DOHH2 (cell line): Measurements from ENCODE around the gene XRCC2.

ENCODE experiments used
- H3F3A ChIP-seq: fragments of 200-600 bp; sonication (generic), shearing (Covaris generic); 2 replicates; pipeline ENCODE4 v1.6.0; 2016; ENCODE audit warnings: antibody characterized with exemption, mild to moderate bottlenecking; ENCODE audit not compliant: control insufficient read depth, insufficient read depth
- H3K27ac ChIP-seq: fragments of 200-600 bp; sonication (generic); 2 replicates; pipeline ENCODE4 v1.5.1; 2014; ENCODE audit warnings: low read depth, mild to moderate bottlenecking, low read length, moderate library complexity
- H3K27me3 ChIP-seq: fragments of 200-600 bp; sonication (generic); 2 replicates; pipeline ENCODE4 v1.6.1; 2014; ENCODE audit warnings: mild to moderate bottlenecking, low read length, mixed read lengths; ENCODE audit not compliant: control insufficient read depth
- H3K36me3 ChIP-seq: fragments of 200-600 bp; sonication (generic); 2 replicates; pipeline ENCODE4 v1.6.1; 2014; ENCODE audit warnings: mild to moderate bottlenecking, low read length, moderate library complexity, mixed read lengths; ENCODE audit not compliant: control insufficient read depth
- H3K4me1 ChIP-seq: fragments of 200-600 bp; sonication (generic); 2 replicates; pipeline ENCODE4 v1.6.1; 2014; ENCODE audit warnings: mild to moderate bottlenecking, low read length, mixed read lengths; ENCODE audit not compliant: control insufficient read depth
- H3K4me2 ChIP-seq: fragments of 200-600 bp; sonication (generic); 2 replicates; pipeline ENCODE4 v1.6.0; 2014; ENCODE audit warnings: mild to moderate bottlenecking, low read length, moderate library complexity
- H3K4me3 ChIP-seq: fragments of 200-600 bp; sonication (generic); 2 replicates; pipeline ENCODE4 v1.5.1; 2014; ENCODE audit warnings: mild to moderate bottlenecking, low read length, mixed read lengths
- H3K79me2 ChIP-seq: fragments of 200-600 bp; sonication (generic); 2 replicates; pipeline ENCODE4 v1.6.1; 2014; ENCODE audit warnings: mild to moderate bottlenecking, low read length, mixed read lengths; ENCODE audit not compliant: control insufficient read depth
- H3K9me2 ChIP-seq: fragments of 200-600 bp; sonication (generic); replicated peaks from 2 replicates; pipeline ENCODE4 v1.6.1; 2014; ENCODE audit warnings: mild to moderate bottlenecking, low read length, mixed read lengths; ENCODE audit not compliant: control insufficient read depth
- H3K9me3 ChIP-seq: fragments of 200-600 bp; sonication (generic); 2 replicates; pipeline ENCODE4 v1.6.1; 2014; ENCODE audit warnings: antibody characterized with exemption, low read length, mixed read lengths; ENCODE audit not compliant: control insufficient read depth, insufficient read depth
- H4K20me1 ChIP-seq: fragments of 200-600 bp; sonication (generic); 2 replicates; pipeline ENCODE4 v1.6.0; 2014; ENCODE audit warnings: low read depth, mild to moderate bottlenecking, antibody characterized with exemption, low read length, moderate library complexity; ENCODE audit not compliant: control insufficient read depth, insufficient read depth
- CTCF ChIP-seq: fragments of 200-600 bp; sonication (generic); IDR thresholded peaks from one replicate; pipeline ENCODE4 v1.5.1; 2014; ENCODE audit warnings: antibody characterized with exemption, mild to moderate bottlenecking, low read depth, low read length; ENCODE audit not compliant: poor library complexity, severe bottlenecking
- EZH2phosphoT487 ChIP-seq: fragments of 200-600 bp; sonication (generic); IDR thresholded peaks from 2 replicates; pipeline ENCODE4 v1.6.1; 2017; ENCODE audit warnings: borderline replicate concordance, mild to moderate bottlenecking, antibody characterized with exemption, low read length, moderate library complexity, mixed read lengths

Gene XRCC2

GRCh38 chr7:152640829-152641228 is 35.1 kb downstream of the XRCC2 start:
- no peak overlapping the region for H3K4me3 ChIP-seq
- no peak overlapping the region for H3K4me2 ChIP-seq
- H3K79me2 ChIP-seq, result no peaks in the 10 kb centered on the region
- no peaks in the 10 kb centered on the region for H3K27me3 ChIP-seq
- peaks cover 16% of the 10 kb centered on the region for H3K36me3 ChIP-seq
- no peak for TF ChIP-seq CTCF
- TF ChIP-seq EZH2phosphoT487, result no peak
- no peaks in the 10 kb centered on the region for H3K9me3 ChIP-seq
- H3F3A ChIP-seq, result peaks cover 27% of the 10 kb centered on the region
- no peak overlapping the region for H3K27ac ChIP-seq
- H4K20me1 ChIP-seq, result no peaks in the 10 kb centered on the region
- no peaks in the 10 kb centered on the region for H3K9me2 ChIP-seq
- H3K4me1 ChIP-seq, result no peaks in the 10 kb centered on the region

GRCh38 chr7:152637920-152638580 is 37.9 kb downstream of the XRCC2 start:
- H3K27ac ChIP-seq, result no peak overlapping the region
- no peak for TF ChIP-seq CTCF
- H4K20me1 ChIP-seq, result no peaks in the 10 kb centered on the region
- no peak overlapping the region for H3K4me3 ChIP-seq
- H3K79me2 ChIP-seq, result no peaks in the 10 kb centered on the region
- peaks cover 4% of the 10 kb centered on the region for H3K4me1 ChIP-seq
- peaks cover 16% of the 10 kb centered on the region for H3F3A ChIP-seq
- H3K27me3 ChIP-seq, result no peaks in the 10 kb centered on the region
- no peaks in the 10 kb centered on the region for H3K9me2 ChIP-seq
- H3K4me2 ChIP-seq, result no peak overlapping the region
- no peaks in the 10 kb centered on the region for H3K36me3 ChIP-seq
- no peaks in the 10 kb centered on the region for H3K9me3 ChIP-seq

GRCh38 chr7:152637161-152637560 is 38.8 kb downstream of the XRCC2 start:
- no peak overlapping the region for H3K4me2 ChIP-seq
- H3K36me3 ChIP-seq, result no peaks in the 10 kb centered on the region
- H3K9me3 ChIP-seq, result no peaks in the 10 kb centered on the region
- peaks cover 5% of the 10 kb centered on the region for H3K4me1 ChIP-seq
- H3K27ac ChIP-seq, result no peak overlapping the region
- TF ChIP-seq EZH2phosphoT487 (no peak), CTCF (no peak)
- no peaks in the 10 kb centered on the region for H3K27me3 ChIP-seq
- no peak overlapping the region for H3K4me3 ChIP-seq
- no peaks in the 10 kb centered on the region for H3K9me2 ChIP-seq
- no peaks in the 10 kb centered on the region for H3K79me2 ChIP-seq
- H3F3A ChIP-seq, result peaks cover 10% of the 10 kb centered on the region
- no peaks in the 10 kb centered on the region for H4K20me1 ChIP-seq

- Histone ChIP-seq H3K36me3 (no peaks in the 10 kb centered on the region), H3K4me1 (peaks cover 5% of the 10 kb centered on the region), H3F3A (peaks cover 6% of the 10 kb centered on the region; the same call in 1 of the 2 replicates), H3K27me3 (no peaks in the 10 kb centered on the region), H3K27ac (no peak overlapping the region), H4K20me1 (no peaks in the 10 kb centered on the region), H3K4me2 (no peak overlapping the region), H3K4me3 (no peak overlapping the region), H3K9me3 (no peaks in the 10 kb centered on the region), H3K79me2 (no peaks in the 10 kb centered on the region), H3K9me2 (no peaks in the 10 kb centered on the region)
- no peak for TF ChIP-seq EZH2phosphoT487
- no peak for TF ChIP-seq CTCF
These were observed 39.5 kb downstream of the XRCC2 start for GRCh38 chr7:152636441-152636840.
